Measurements from ENCODE around the gene RFX2. TPM values are rescaled to one million over a fixed set of nuclear protein-coding genes. Genes with fewer than 3 reads are reported as not detected.
"Not testable (repeated sequence)": the region's sequence is repeated elsewhere in the genome, so short reads cannot be mapped to it uniquely, and the experiment has no call there.

RFX2 gene
- total RNA-seq, 4 donors from 2014 or later, result 8.1 to 93.0 (median 20.4) TPM

DNA sequence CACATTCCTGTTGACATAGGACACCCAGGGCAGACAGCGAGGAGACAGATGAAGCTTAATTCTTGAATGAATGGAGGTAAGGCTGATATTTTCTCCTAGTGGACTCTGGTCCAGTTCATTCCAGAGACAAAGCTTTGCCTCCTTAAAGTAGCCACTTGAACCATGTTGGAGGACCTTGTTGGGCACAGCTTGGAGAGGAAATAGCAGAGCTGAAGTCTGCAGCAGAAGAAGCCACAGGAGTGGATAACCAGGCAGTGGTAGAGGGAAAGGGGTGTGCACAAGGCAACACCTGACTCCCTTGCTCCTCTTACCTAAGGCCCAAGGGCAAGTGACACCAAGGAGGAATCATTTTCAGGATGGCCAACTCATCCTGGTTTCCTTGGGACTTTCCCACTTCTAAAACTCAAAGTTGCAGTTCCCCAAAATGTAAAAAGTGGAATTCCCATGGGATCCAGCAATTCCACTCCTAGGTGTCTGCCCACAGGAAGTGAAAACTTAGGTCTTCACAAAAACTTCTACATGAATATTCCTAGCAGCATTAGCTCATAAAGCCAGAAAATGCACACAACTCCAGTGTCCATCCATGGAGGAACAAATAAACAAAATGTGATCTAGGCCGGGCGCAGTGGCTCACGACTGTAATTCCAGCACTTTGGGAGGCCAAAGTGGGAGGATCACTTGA lies 6.6 kb upstream of the RFX2 start:
- TF ChIP-seq, protein P1, sequence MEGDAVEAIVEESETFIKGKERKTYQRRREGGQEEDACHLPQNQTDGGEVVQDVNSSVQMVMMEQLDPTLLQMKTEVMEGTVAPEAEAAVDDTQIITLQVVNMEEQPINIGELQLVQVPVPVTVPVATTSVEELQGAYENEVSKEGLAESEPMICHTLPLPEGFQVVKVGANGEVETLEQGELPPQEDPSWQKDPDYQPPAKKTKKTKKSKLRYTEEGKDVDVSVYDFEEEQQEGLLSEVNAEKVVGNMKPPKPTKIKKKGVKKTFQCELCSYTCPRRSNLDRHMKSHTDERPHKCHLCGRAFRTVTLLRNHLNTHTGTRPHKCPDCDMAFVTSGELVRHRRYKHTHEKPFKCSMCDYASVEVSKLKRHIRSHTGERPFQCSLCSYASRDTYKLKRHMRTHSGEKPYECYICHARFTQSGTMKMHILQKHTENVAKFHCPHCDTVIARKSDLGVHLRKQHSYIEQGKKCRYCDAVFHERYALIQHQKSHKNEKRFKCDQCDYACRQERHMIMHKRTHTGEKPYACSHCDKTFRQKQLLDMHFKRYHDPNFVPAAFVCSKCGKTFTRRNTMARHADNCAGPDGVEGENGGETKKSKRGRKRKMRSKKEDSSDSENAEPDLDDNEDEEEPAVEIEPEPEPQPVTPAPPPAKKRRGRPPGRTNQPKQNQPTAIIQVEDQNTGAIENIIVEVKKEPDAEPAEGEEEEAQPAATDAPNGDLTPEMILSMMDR (IDR thresholded peaks at IDR 0.05), result no peak
- DNase-seq (ENCODE audit: low spot score) (no peak), ATAC-seq (ENCODE audit: low FRiP score) (no peak)

DNA sequence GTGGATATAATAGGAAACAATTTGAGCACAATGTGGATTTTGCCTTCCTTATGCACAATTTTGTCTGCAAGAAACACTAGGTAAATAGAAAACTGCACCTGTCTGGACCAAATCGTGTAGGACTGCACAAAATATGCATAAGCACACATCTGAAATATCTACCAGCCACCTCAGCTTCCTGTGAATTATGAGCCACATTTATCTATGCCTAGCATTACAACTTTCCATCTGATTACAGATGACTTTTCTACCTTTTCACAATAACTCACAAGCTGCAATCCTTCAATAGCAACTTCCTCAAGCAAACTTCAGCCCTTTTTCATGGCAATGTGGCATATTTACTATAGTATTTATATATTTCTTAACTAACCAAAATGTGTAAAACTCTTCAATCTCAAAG lies 5.7 kb upstream of the RFX2 start:
- TF ChIP-seq, protein P1 (IDR thresholded peaks at IDR 0.05), result no peak
- DNase-seq (ENCODE audit: low spot score), result no peak
- no peak for ATAC-seq (ENCODE audit: low FRiP score)

DNA sequence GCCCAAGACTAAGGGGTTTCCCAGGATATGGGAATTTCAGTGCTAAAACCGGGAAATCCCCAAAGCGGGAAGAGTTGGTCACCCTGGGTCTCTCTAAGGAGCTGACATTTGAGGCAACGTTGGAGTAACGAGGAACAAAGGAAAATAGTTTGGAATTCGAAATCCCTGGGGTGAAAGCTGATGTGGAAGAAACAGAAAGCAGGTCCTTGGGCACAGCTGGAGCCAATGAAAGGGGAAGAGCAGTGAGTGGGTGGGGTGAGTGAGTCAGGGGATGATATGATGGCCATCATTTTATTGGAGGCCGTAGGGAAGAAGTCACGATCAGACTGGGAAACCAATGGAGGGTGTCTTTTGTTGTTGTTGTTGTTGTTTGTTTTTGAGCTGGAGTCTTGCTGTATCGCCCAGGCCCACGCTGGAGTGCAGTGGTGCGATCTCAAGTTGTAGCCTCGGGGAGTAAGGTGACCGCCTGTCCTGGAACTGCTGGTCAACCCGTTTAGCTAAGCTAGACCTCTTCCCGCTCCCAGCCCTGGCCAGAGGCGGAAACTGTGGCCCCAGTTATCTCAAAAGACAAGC lies 3.4 kb upstream of the RFX2 start:
- TF ChIP-seq, protein P1 (IDR thresholded peaks at IDR 0.05), result no peak
- ATAC-seq (ENCODE audit: low FRiP score), result no peak
- DNase-seq (ENCODE audit: low spot score), result no peak

DNA sequence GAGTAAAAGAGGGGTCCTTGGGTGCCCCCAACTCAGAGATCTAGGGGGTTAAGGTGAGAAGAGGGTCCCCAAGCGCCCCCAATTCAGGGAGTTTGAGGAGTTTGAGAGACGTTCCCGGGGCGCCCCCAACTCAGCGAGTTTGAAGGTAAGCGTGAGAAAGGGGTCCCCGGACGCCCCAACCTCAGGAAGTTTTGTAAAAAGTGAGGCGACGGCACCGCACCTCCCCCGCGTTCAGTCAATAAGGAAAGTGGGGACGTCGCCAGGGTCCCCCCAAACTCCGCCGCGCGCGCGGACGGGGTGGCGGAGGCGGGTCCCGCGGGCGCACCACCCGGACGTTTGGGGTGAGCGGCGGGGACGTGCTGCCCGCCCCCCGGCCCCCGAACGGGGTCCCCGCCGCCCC lies 353 bp downstream of the RFX2 start:
- DNase-seq (ENCODE audit: low spot score) (no peak), ATAC-seq (ENCODE audit: low FRiP score) (no peak)
- TF ChIP-seq, protein P1 (IDR thresholded peaks at IDR 0.05), result no peak

DNA sequence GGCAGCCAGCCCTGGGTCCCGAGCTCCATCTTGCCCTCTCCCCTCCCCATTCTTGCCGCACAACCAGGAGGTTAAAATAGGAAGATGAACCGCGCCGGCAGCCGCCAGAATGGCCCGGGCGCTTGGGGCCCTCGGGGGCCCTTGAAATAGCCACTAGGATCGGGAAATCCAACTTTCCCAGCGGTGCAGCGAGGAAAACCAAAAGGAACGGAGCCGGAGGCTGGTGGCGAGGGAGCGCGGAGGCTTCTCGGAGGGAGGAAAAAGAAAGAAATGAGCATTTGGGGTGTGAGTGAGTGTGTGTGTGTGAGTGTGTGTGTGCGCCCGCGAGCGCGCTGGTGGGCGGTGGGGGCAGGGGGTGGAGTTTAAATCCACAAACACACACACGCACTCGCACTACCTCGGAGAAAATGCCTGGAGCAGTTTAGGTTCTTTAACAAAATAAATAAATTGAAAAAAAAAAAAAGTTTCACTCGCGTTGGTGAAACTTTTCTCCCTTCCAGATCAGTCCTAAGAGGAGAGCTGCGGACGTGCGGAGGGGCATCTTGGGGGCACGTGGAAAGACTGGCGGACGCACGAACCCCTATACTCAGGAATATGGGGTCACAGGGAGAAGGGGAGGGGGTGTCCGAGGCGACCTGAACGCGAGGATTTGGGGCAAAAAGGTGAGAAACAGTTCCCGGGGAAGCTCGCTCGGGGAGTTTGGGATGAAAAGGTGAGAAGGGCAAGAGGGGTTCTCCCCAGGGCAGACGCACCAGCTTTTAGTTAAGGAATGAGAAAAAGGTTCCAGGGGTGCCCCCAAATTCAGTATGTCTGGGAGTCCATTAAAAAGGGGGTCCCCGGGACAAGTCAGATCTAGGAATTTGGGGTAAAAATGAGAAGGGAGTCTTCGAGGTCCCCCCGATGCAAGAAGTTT lies 1.3 kb downstream of the RFX2 start:
- DNase-seq (ENCODE audit: low spot score), result peak; percentile 66
- TF ChIP-seq, protein P1 (IDR thresholded peaks at IDR 0.05), result no peak
- ATAC-seq (ENCODE audit: low FRiP score), result peak; percentile 41

DNA sequence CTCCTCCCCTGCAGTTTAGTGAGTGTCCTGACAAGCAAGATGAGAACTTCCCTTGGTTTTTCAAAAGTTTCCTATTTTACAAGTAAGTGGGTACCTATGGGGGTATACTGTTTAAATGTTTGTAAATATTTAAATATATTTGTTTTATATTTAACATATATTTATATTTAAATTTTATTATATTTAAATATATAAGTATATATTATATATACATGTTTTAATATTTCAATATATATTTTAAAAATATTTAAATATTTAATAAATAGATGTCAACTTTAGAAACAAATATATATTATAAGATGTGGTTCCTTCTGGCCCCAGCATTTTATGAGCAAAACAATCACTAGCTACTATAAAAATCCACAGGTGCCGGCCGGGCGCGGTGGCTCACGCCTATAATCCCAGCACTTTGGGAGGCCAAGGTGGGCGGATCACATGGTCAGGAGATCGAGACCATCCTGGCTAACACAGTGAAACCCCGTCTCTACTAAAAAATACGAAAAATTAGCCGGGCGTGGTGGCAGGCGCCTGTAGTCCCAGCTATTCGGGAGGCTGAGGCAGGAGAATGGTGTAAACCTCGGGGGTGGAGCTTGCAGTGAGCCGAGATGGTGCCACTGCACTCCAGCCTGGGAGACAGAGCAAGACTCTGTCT lies 3.5 kb downstream of the RFX2 start:
- not testable (repeated sequence) for ATAC-seq (ENCODE audit: low FRiP score); DNase-seq (ENCODE audit: low spot score)

DNA sequence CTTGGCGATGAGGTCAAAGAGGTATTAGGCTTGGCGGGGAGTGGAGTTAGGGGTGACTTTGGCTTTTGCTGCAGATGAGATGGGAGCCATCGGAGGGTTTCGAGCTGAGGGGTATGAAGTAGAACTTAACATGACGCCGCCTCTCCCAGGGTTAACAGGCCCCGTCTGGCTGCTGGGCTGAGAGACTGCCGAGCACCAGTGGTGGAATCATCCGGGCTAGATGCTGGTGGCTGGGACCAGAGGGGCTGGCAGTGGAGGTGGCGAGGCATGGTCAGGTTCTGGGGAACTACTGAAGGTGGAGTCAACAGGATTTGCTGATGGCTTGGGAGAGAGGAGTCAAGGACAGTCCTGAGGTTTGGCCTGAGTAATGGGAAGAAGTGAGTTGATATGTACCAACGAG lies 4.9 kb downstream of the RFX2 start:
- TF ChIP-seq, protein P1 (IDR thresholded peaks at IDR 0.05), result no peak
- DNase-seq (ENCODE audit: low spot score) (no peak), ATAC-seq (ENCODE audit: low FRiP score) (no peak)

Data from omental fat pad (tissue), 4 donors.